Stomach (tissue), 9 donors: ENCODE results near the gene AQP12B. TPM values are rescaled to one million over a fixed set of nuclear protein-coding genes. Genes with fewer than 3 reads are reported as not detected.

Source experiments
- DNase-seq, 2 donors: peaks; one replicate each; pipeline versions ENCODE4 v3.0.0 to v3.0.0-alpha.2; 2013 to 2019
- H3K27ac ChIP-seq, 5 donors: fragments of 200-600 bp in 4 of 5; sonication (generic) in 4 of 5; one replicate each; pipeline ENCODE4 v1.5.1; 2013 to 2019; ENCODE audit warnings: mild to moderate bottlenecking in 1 of 5, moderate library complexity in 1 of 5
- H3K27me3 ChIP-seq, 3 donors: fragments of 200-600 bp; sonication (generic); one replicate each; pipeline ENCODE4 v1.5.1; 2017 to 2019; ENCODE audit warnings: mixed run types in 1 of 3
- H3K36me3 ChIP-seq, 4 donors: fragments of 200-600 bp; sonication (generic); 1 replicate in 3 of 4; 2 replicates in 1 of 4; pipeline ENCODE4 v1.5.1; 2016 to 2019
- H3K4me1 ChIP-seq, 4 donors: fragments of 200-600 bp; sonication (generic); one replicate each; pipeline ENCODE4 v1.5.1; 2016 to 2019
- H3K4me3 ChIP-seq, 4 donors: fragments of 200-600 bp; sonication (generic) in 3 of 4; one replicate each; pipeline ENCODE4 v1.5.1; 2016 to 2019; ENCODE audit warnings: mild to moderate bottlenecking in 1 of 4
- H3K9me3 ChIP-seq, 4 donors: fragments of 200-600 bp; sonication (generic); one replicate each; pipeline ENCODE4 v1.5.1; 2016 to 2019
- EP300 ChIP-seq: sonication (generic); formaldehyde crosslinking; IDR thresholded peaks from one replicate; pipeline ENCODE4 v1.6.1; 2017; ENCODE audit warnings: antibody characterized with exemption
- POLR2A ChIP-seq, 4 donors: fragments of 450-650 bp; IDR thresholded peaks; one replicate each; pipeline ENCODE4 v1.6.1; 2016; ENCODE audit warnings: antibody characterized with exemption in 4 of 4, control low read depth in 2 of 4, mild to moderate bottlenecking in 1 of 4, moderate library complexity in 1 of 4
- POLR2AphosphoS5 ChIP-seq, 3 donors: sonication (generic); formaldehyde crosslinking; IDR thresholded peaks; one replicate each; pipeline ENCODE4 v1.6.1; 2016; ENCODE audit warnings: antibody characterized with exemption in 3 of 3
- WGBS, 5 donors: extraction: QIAGEN DNeasy Blood & Tissue Kit in 3 of 5; methylation state at CpG; one replicate each; pipeline versions ENCODE4 v1.1.5 to v1.1.7; 2013 to 2018; 5-methylcytosine and 5-hydroxymethylcytosine counted together
- intact Hi-C: fragments of 100-400 bp; cut with DNase I; formaldehyde crosslinking; loops from one replicate; pipeline ENCODE4 v1.15.1; 2023; ENCODE audit warnings: low total_unique reads
- polyA plus RNA-seq, 3 donors: library from polyadenylated mRNA; stranded (reverse); fragments of 200-250 nt; gene quantifications; one replicate each; pipeline ENCODE4 v1.2.3, GENCODE V29; 2013
- total RNA-seq, 5 donors: library from RNA; depleted of rRNA; stranded (reverse); fragments of >200 nt; gene quantifications; one replicate each; pipeline versions ENCODE4 v1.1.0 to v1.2.3, GENCODE V29; 2014 to 2016
- TF ChIP-seq, protein P1 (sequence below), 7 experiments: fragments of 450-650 bp in 4 of 7; fragments of 200-600 bp in 3 of 7; sonication (generic) in 3 of 7; IDR thresholded peaks; one replicate each; pipeline ENCODE4 v1.5.1; 2016 to 2019; ENCODE audit warnings: antibody characterized with exemption in 7 of 7, control low read depth in 2 of 7, mild to moderate bottlenecking in 1 of 7
- donor health status: healthy with polysubstance abuse.
- donor health status: Bipolar disorder and iron deficiency.
- donor health status: healthy.

The AQP12B gene
- total and polyA plus RNA-seq, 8 donors = 0.46 to 0.89 TPM; not detected in 6

DNA sequence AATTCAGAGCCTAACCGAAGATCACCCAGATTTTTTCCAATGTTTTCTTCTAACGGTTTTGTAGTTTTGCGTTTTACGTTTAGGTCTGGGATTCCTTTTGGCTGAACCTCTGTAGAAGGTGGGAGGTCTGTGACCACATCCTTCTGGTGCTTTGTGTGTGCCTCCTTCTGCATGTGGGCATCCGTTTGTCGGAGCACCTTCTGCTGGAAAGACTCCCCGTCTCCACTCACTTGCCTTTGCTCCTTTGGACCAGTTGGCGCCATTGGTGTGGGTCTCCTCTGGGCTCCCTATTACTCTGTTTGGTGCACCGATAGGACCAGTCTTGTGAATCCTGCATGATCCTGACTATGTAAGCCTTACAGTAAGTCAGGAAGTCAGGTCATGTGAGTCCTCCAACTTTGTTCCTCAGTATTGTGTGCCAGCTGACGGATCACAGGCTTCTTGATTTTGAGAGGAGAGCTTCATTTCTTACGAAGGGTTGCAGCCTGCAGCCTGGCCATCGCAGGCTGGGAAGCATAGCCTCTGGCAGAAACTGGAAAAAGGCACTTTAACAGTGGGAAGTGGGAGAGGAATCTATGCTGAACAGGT, 22.6 kb upstream of the AQP12B start:
- Histone ChIP-seq H3K9me3 (no peaks in the 10 kb centered on the region), H3K27me3 (peaks cover 0 to 51% (median 0%) of the 10 kb centered on the region in 3 donors), H3K36me3 (no peaks in the 10 kb centered on the region), H3K4me1 (no peaks in the 10 kb centered on the region), H3K4me3 (no peak overlapping the region), H3K27ac (no peak overlapping the region)
- intact Hi-C loops = loop anchor here (10.0 kb wide), 1 partner anchor 200 kb away; no protein-coding TSS in a partner anchor
- 62 to 81% (median 78%) methylated on average over 12 of the region's 12 CpGs for WGBS, 5 donors
- TF ChIP-seq EP300 (no peak), POLR2AphosphoS5 (IDR thresholded peaks at IDR 0.05) (no peak)
- TF ChIP-seq, protein P1, sequence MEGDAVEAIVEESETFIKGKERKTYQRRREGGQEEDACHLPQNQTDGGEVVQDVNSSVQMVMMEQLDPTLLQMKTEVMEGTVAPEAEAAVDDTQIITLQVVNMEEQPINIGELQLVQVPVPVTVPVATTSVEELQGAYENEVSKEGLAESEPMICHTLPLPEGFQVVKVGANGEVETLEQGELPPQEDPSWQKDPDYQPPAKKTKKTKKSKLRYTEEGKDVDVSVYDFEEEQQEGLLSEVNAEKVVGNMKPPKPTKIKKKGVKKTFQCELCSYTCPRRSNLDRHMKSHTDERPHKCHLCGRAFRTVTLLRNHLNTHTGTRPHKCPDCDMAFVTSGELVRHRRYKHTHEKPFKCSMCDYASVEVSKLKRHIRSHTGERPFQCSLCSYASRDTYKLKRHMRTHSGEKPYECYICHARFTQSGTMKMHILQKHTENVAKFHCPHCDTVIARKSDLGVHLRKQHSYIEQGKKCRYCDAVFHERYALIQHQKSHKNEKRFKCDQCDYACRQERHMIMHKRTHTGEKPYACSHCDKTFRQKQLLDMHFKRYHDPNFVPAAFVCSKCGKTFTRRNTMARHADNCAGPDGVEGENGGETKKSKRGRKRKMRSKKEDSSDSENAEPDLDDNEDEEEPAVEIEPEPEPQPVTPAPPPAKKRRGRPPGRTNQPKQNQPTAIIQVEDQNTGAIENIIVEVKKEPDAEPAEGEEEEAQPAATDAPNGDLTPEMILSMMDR (IDR thresholded peaks at IDR 0.05) = no peak
- DNase-seq = no peak

DNA sequence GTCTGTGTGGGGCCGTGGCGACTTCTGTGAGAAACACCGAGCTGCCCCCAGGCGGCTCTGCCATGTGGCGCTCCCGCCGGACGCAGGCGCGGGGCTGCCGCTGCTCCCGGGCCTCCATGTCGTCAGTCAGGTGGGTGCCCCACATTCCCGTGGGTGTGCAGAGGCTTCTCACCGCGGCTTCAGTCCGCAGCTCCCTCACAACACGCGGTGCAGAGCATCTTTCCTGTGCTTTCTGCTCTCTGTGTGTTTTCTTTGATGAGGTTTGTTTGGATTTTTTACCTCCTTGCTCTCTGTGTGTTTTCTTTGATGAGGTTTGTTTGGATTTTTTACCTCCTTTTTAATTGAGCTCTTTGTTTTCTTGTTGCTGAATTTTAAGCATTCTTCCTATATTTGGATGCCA, 22.0 kb upstream of the AQP12B start:
- Histone ChIP-seq H3K9me3 (no peaks in the 10 kb centered on the region), H3K4me1 (no peaks in the 10 kb centered on the region), H3K4me3 (no peak overlapping the region), H3K27ac (no peak overlapping the region), H3K27me3 (peaks cover 0 to 55% (median 0%) of the 10 kb centered on the region in 3 donors), H3K36me3 (no peaks in the 10 kb centered on the region)
- 61 to 69% (median 62%) methylated on average over 17 to 19 of the region's 19 CpGs for WGBS, 5 donors
- intact Hi-C loops = loop anchor here (10.0 kb wide), 1 partner anchor 200 kb away; no protein-coding TSS in a partner anchor
- DNase-seq = no peak
- TF ChIP-seq, protein P1 (IDR thresholded peaks at IDR 0.05) = no peak
- no peak for TF ChIP-seq POLR2A (IDR thresholded peaks at IDR 0.05)
- TF ChIP-seq POLR2AphosphoS5 (IDR thresholded peaks at IDR 0.05) = no peak
- no peak for TF ChIP-seq EP300

DNA sequence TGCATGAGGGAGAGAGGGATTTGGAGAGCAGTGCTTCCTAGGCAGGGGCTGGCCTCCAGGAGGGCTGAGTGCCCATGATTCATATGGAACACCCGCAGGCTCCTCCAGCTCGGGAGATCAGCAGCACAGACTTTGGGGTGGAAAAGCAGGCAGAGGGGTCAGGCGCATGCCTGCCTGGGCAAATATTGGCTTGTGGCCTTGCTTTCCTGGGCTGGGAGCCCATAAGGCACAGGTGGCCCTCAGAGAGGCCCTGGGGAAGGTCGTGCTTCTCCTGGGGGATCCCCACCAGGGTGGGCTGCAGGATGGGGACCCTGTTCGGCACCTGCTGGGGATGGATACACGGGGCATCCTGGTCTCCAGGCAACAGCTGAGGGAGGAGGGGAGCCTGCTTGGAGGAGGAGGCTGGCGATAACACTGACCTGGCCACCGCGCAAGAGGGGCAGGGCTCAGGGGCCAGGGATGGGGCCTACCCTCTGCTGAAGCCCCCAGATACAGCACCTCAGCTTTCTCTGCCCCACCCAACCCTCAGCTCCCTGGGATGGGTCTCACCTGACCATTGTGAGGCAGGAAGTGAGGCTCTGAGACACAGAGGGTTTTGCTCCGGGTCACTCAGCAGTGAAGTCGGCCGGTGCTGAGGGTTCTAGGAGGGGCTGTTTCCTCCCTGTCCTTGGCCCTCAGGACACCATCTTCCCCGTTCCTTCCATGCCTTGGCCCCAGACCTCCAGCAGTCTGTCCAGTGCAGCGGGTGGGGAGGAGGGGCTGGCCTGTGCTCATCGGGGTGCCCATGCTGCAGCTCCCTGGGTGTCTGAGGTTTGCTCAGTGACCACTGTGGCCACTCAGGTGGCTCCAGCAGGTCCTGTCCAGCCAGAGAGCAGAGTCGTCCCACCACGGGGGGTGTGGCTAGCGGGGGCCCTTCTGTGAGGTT, 21.0 kb upstream of the AQP12B start:
- 47 to 67% (median 55%) methylated on average over 6 to 18 of the region's 18 CpGs for WGBS, 5 donors
- TF ChIP-seq POLR2A (IDR thresholded peaks at IDR 0.05) = no peak
- TF ChIP-seq, protein P1 (IDR thresholded peaks at IDR 0.05) = no peak
- no peak for TF ChIP-seq POLR2AphosphoS5 (IDR thresholded peaks at IDR 0.05)
- TF ChIP-seq EP300 = no peak
- no peak overlapping the region for H3K4me3 ChIP-seq
- peak in 1 of 2 donors; percentile 47 for DNase-seq
- intact Hi-C loops = loop anchor here (10.0 kb wide), 1 partner anchor 199 kb away; no protein-coding TSS in a partner anchor
- peaks cover 0 to 59% (median 0%) of the 10 kb centered on the region in 3 donors for H3K27me3 ChIP-seq
- no peaks in the 10 kb centered on the region for H3K36me3 ChIP-seq
- no peaks in the 10 kb centered on the region for H3K9me3 ChIP-seq
- H3K27ac ChIP-seq = no peak overlapping the region
- H3K4me1 ChIP-seq = no peaks in the 10 kb centered on the region

DNA sequence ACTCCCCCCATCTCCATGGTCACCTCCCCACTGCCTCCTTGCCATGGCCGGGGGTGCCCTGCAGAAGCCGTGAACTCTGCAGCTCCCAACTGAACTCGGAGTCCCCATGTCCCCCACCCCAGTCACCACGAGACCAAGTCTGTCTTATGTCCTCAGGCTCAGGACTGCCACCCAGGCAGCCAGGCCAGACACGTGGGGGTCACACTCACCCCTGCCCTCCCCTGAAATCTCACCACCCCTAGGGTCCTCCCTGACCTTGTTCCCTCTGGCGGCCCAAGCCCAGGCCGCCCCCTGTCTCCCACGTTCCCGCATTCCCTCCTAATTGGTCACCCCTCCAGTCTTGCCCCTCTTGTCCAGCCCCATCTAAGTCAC, 19.9 kb upstream of the AQP12B start:
- Histone ChIP-seq H3K27ac (no peak overlapping the region), H3K4me3 (no peak overlapping the region), H3K9me3 (no peaks in the 10 kb centered on the region), H3K36me3 (no peaks in the 10 kb centered on the region), H3K27me3 (peaks cover 0 to 57% (median 0%) of the 10 kb centered on the region in 3 donors), H3K4me1 (no peaks in the 10 kb centered on the region)
- intact Hi-C loops = loop anchor here (10.0 kb wide), 1 partner anchor 198 kb away; no protein-coding TSS in a partner anchor
- 73 to 91% (median 83%) methylated on average over 9 of the region's 9 CpGs for WGBS, 5 donors
- no peak for DNase-seq
- TF ChIP-seq, protein P1 (IDR thresholded peaks at IDR 0.05) = no peak
- TF ChIP-seq POLR2AphosphoS5 (IDR thresholded peaks at IDR 0.05) = no peak
- TF ChIP-seq POLR2A (IDR thresholded peaks at IDR 0.05) = no peak
- TF ChIP-seq EP300 = no peak
